ENCODE data around the gene CTTNBP2. TPM values are rescaled to one million over a fixed set of nuclear protein-coding genes. Genes with fewer than 3 reads are reported as not detected.

Gene CTTNBP2
- total and polyA plus RNA-seq, 5 donors from 2014 or later = not detected

DNA sequence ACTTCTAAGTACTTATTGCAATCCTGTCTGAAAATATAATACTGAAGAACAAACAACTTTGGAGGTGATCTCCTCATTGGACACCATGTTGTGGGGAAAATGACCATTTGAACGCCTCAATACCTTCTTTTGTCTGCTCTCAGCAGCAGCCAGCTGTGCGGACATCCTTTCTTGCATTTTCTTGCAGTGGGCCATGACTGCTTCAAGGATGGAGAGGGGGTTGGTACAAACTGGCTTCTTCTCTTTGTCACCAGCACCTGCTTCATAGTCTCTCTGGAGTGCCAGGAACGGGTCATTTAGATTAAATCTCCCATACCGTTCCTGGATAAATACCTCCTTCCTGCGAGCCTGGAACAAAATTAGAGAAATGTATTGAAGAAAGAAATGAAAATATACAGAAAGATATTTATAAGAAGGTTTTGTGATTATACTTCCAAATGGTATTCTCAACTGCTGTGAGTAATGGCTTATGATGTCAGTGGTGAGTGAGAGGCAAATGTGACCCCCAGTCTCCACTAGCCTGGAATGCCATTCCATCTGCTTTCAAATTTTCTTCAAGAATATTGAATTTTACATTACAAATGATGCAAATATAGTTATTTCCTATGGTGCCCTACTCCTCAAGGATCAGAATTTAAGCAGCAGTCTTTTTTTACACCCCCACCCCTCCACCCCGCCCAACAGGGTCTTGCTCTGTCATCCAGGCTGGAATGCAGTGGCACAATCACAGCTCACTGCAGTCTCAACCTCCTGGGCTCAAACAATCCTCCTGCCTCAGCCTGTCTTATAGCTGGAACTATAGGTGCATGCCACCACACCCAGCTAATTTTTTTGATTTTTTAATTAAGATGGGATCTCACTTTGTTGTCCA, 62.4 kb downstream of the CTTNBP2 start:
- no peak for DNase-seq
- no peaks in the 10 kb centered on the region for H3K27me3 Mint-ChIP-seq
- Histone ChIP-seq H3K27me3 (ENCODE audit: control insufficient read depth, insufficient read depth, low read length) (no peaks in the 10 kb centered on the region), H3K9me3 (ENCODE audit: control insufficient read depth in 2 of 2, low read length in 2 of 2) (no peaks in the 10 kb centered on the region), H3K36me3 (ENCODE audit: control insufficient read depth, insufficient read depth, low read length) (no peaks in the 10 kb centered on the region), H3K4me1 (ENCODE audit: control insufficient read depth, insufficient read depth, low read length, poor library complexity, severe bottlenecking) (no peaks in the 10 kb centered on the region), H3K27ac (ENCODE audit: insufficient read depth, low read length, poor library complexity, severe bottlenecking) (no peak overlapping the region), H3K4me3 (ENCODE audit: low read depth, low read length) (no peak overlapping the region)
- H3K27ac Mint-ChIP-seq = no peak overlapping the region
- H3K9me3 Mint-ChIP-seq = no peaks in the 10 kb centered on the region
- H3K4me3 Mint-ChIP-seq = no peak overlapping the region
- no peak for ATAC-seq (ENCODE audit: low read depth in 2 of 2)
- H3K4me1 Mint-ChIP-seq = no peaks in the 10 kb centered on the region
- no peaks in the 10 kb centered on the region for H3K36me3 Mint-ChIP-seq

DNA sequence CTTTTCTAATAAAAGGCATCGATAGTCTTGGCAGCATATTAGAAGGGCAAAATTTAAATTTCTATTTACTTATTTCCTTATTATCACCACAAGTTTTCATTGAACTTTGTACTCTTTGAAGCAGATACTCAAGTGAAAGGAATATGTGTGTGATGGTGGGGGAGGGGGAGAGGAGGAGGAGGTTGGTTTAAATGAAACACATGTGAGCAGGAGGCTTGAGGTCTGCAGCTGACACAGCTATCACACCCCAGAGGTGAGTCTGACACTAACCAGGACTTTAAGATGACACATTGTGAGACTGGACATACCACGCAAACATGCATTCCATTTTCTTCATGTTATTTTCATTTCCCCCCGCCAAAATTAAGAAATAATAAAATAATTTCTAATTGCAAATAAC, 63.3 kb downstream of the CTTNBP2 start:
- no peaks in the 10 kb centered on the region for H3K4me1 Mint-ChIP-seq
- no peak overlapping the region for H3K4me3 Mint-ChIP-seq
- H3K9me3 ChIP-seq (ENCODE audit: control insufficient read depth in 2 of 2, low read length in 2 of 2) = no peaks in the 10 kb centered on the region

DNA sequence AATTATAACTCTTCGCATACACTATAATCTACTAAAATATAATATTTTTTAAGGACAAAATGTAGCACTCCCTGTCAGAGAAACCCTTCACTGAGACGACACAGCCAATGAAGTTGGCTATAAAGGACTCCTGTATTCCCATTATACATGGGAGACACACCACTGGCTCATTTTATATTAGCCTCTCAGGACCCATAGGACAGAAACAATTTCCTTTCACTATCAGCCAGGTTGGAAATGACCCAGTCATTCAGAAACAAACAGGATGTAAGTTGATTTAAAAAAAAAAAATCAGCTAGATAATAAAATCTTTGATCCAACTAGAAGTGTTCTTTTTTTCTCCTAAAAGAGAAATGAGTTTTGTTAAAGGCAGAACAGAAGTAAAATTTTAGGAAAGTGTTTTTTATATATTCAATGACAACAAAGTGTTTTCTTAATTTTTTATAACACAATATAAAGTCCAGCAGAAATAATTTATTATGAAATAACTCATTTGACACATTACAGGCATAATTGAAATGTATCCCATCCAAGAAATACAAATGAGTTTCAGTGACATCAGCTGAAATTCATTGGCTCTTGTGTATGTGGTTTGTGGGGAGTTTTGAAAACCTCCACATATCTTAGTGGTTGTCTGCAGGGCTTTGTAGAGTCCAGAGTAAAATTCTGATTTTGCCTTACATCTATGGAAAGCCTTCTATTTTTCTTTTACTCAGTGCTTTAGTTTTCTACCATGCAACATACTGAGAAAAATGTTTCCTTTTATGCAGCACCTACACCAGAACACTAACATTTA, 64.1 kb downstream of the CTTNBP2 start:
- Histone ChIP-seq H3K9me3 (ENCODE audit: control insufficient read depth in 2 of 2, low read length in 2 of 2) (no peaks in the 10 kb centered on the region), H3K27me3 (ENCODE audit: control insufficient read depth, insufficient read depth, low read length) (no peaks in the 10 kb centered on the region), H3K4me1 (ENCODE audit: control insufficient read depth, insufficient read depth, low read length, poor library complexity, severe bottlenecking) (no peaks in the 10 kb centered on the region), H3K36me3 (ENCODE audit: control insufficient read depth, insufficient read depth, low read length) (no peaks in the 10 kb centered on the region), H3K27ac (ENCODE audit: insufficient read depth, low read length, poor library complexity, severe bottlenecking) (no peak overlapping the region), H3K4me3 (ENCODE audit: low read depth, low read length) (no peak overlapping the region)
- DNase-seq (no peak), ATAC-seq (ENCODE audit: low read depth in 2 of 2) (no peak)
- H3K4me3 Mint-ChIP-seq = no peak overlapping the region
- H3K9me3 Mint-ChIP-seq = no peaks in the 10 kb centered on the region
- no peaks in the 10 kb centered on the region for H3K36me3 Mint-ChIP-seq
- no peaks in the 10 kb centered on the region for H3K27me3 Mint-ChIP-seq
- H3K4me1 Mint-ChIP-seq = no peaks in the 10 kb centered on the region
- H3K27ac Mint-ChIP-seq = no peak overlapping the region

More for the DNA sequence above, 63.3 kb downstream of the CTTNBP2 start:
- ATAC-seq (ENCODE audit: low read depth in 2 of 2) (no peak), DNase-seq (no peak)
- H3K9me3 Mint-ChIP-seq = no peaks in the 10 kb centered on the region
- no peaks in the 10 kb centered on the region for H3K27me3 Mint-ChIP-seq
- H3K27me3 ChIP-seq (ENCODE audit: control insufficient read depth, insufficient read depth, low read length) = no peaks in the 10 kb centered on the region
- H3K4me1 ChIP-seq (ENCODE audit: control insufficient read depth, insufficient read depth, low read length, poor library complexity, severe bottlenecking) = no peaks in the 10 kb centered on the region
- H3K36me3 ChIP-seq (ENCODE audit: control insufficient read depth, insufficient read depth, low read length) = no peaks in the 10 kb centered on the region
- no peak overlapping the region for H3K4me3 ChIP-seq (ENCODE audit: low read depth, low read length)
- no peak overlapping the region for H3K27ac ChIP-seq (ENCODE audit: insufficient read depth, low read length, poor library complexity, severe bottlenecking)
- H3K27ac Mint-ChIP-seq = no peak overlapping the region
- H3K36me3 Mint-ChIP-seq = no peaks in the 10 kb centered on the region

DNA sequence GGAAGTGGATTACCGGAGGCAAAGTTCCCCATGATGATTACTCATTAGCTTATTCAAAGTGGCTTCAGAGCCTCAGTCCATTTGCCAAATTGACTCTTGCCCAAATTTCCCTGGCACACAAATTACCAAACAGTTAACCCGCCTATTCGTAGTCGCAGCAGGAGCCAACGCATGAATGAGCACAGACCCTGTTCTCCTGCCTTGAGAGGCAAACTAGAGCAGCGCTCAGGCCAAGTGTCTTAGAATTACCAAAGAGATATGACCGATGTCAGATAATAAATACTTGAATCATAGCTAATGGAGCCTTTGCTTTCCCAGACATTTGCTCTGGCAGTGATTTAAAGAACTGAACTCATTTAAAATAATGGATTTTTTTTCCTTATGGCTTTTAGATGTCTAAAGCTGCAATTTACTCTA, 64.9 kb downstream of the CTTNBP2 start:
- no peak overlapping the region for H3K27ac ChIP-seq (ENCODE audit: insufficient read depth, low read length, poor library complexity, severe bottlenecking)
- Mint-ChIP-seq H3K36me3 (no peaks in the 10 kb centered on the region), H3K4me1 (no peaks in the 10 kb centered on the region), H3K27me3 (no peaks in the 10 kb centered on the region), H3K9me3 (no peaks in the 10 kb centered on the region), H3K4me3 (no peak overlapping the region), H3K27ac (no peak overlapping the region)
- no peak overlapping the region for H3K4me3 ChIP-seq (ENCODE audit: low read depth, low read length)
- no peaks in the 10 kb centered on the region for H3K4me1 ChIP-seq (ENCODE audit: control insufficient read depth, insufficient read depth, low read length, poor library complexity, severe bottlenecking)
- H3K36me3 ChIP-seq (ENCODE audit: control insufficient read depth, insufficient read depth, low read length) = no peaks in the 10 kb centered on the region
- DNase-seq (no peak), ATAC-seq (ENCODE audit: low read depth in 2 of 2) (no peak)
- H3K9me3 ChIP-seq (ENCODE audit: control insufficient read depth in 2 of 2, low read length in 2 of 2) = no peaks in the 10 kb centered on the region
- no peaks in the 10 kb centered on the region for H3K27me3 ChIP-seq (ENCODE audit: control insufficient read depth, insufficient read depth, low read length)

DNA sequence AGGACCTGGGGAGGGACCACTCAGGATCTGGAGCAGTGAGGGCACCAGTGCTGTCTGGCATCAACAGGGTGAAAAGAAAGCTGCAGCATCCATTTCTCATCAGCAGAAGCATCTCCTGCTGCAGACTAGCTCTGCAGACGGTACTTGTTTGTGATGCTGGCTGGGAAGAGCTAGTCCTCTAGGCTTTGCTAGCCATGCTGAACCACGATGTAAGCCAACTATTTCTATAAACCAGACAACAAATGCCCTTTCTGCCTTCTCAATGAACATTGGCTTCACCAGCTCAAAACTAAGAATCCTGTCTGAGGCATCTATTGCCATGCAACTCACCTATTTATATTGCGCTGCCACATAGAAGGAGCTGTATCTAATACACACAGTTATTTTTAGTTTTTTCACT, 65.6 kb downstream of the CTTNBP2 start:
- no peak overlapping the region for H3K27ac Mint-ChIP-seq
- Histone ChIP-seq H3K27me3 (ENCODE audit: control insufficient read depth, insufficient read depth, low read length) (no peaks in the 10 kb centered on the region), H3K4me3 (ENCODE audit: low read depth, low read length) (no peak overlapping the region), H3K36me3 (ENCODE audit: control insufficient read depth, insufficient read depth, low read length) (no peaks in the 10 kb centered on the region), H3K9me3 (ENCODE audit: control insufficient read depth in 2 of 2, low read length in 2 of 2) (no peaks in the 10 kb centered on the region), H3K4me1 (ENCODE audit: control insufficient read depth, insufficient read depth, low read length, poor library complexity, severe bottlenecking) (no peaks in the 10 kb centered on the region), H3K27ac (ENCODE audit: insufficient read depth, low read length, poor library complexity, severe bottlenecking) (no peak overlapping the region)
- H3K4me1 Mint-ChIP-seq = no peaks in the 10 kb centered on the region
- H3K36me3 Mint-ChIP-seq = no peaks in the 10 kb centered on the region
- no peak overlapping the region for H3K4me3 Mint-ChIP-seq
- DNase-seq (no peak), ATAC-seq (ENCODE audit: low read depth in 2 of 2) (no peak)
- H3K9me3 Mint-ChIP-seq = no peaks in the 10 kb centered on the region
- no peaks in the 10 kb centered on the region for H3K27me3 Mint-ChIP-seq

DNA sequence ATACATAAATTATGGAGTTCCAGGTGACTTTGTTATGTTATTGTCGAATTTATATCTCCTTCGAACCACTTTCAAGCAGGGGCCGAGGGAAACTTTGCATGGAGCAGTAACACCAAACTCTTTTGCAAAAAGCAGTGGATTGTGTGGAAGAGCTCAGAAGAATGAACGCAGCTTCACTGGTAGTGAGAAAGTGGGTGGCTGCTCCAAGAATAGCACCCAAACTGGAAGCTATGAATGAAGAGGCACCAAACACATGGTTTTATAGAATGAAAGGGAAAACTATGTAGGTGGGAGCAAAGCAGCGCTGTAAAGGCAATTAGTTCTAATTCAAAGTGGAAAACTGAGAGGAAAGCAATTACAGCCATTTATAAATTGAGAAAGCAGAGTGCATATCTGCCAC, 67.2 kb downstream of the CTTNBP2 start:
- H3K27me3 ChIP-seq (ENCODE audit: control insufficient read depth, insufficient read depth, low read length) = no peaks in the 10 kb centered on the region
- Mint-ChIP-seq H3K27me3 (no peaks in the 10 kb centered on the region), H3K9me3 (no peaks in the 10 kb centered on the region), H3K4me1 (no peaks in the 10 kb centered on the region), H3K4me3 (no peak overlapping the region), H3K27ac (no peak overlapping the region), H3K36me3 (no peaks in the 10 kb centered on the region)
- no peak overlapping the region for H3K4me3 ChIP-seq (ENCODE audit: low read depth, low read length)
- no peaks in the 10 kb centered on the region for H3K9me3 ChIP-seq (ENCODE audit: control insufficient read depth in 2 of 2, low read length in 2 of 2)
- no peak overlapping the region for H3K27ac ChIP-seq (ENCODE audit: insufficient read depth, low read length, poor library complexity, severe bottlenecking)
- ATAC-seq (ENCODE audit: low read depth in 2 of 2) (no peak), DNase-seq (no peak)
- no peaks in the 10 kb centered on the region for H3K36me3 ChIP-seq (ENCODE audit: control insufficient read depth, insufficient read depth, low read length)
- H3K4me1 ChIP-seq (ENCODE audit: control insufficient read depth, insufficient read depth, low read length, poor library complexity, severe bottlenecking) = no peaks in the 10 kb centered on the region

DNA sequence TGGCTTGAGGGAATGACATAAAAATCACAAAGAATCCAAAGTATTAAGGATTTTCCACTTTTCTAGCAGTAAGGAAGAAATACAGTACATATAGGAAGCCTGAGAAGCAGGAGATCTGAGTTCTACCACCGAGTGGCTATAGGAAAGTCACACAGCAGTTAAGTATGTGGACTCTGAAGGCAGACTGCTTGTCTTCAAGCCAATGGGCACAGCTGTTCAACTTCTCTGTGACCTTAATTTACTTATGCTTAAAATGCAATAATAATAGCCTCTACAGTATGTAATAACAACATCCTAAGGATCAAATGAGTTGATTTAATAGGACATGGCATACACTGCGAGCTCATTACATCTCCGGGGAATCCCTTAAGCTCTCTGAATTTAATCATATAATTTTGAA, 68.0 kb downstream of the CTTNBP2 start:
- no peak for DNase-seq
- no peaks in the 10 kb centered on the region for H3K4me1 Mint-ChIP-seq
- no peak overlapping the region for H3K27ac Mint-ChIP-seq

More for the DNA sequence above, 68.0 kb downstream of the CTTNBP2 start:
- Mint-ChIP-seq H3K27me3 (no peaks in the 10 kb centered on the region), H3K9me3 (no peaks in the 10 kb centered on the region), H3K36me3 (no peaks in the 10 kb centered on the region), H3K4me3 (no peak overlapping the region)
- ATAC-seq (ENCODE audit: low read depth in 2 of 2) = no peak
- Histone ChIP-seq H3K4me3 (ENCODE audit: low read depth, low read length) (no peak overlapping the region), H3K9me3 (ENCODE audit: control insufficient read depth in 2 of 2, low read length in 2 of 2) (no peaks in the 10 kb centered on the region), H3K27me3 (ENCODE audit: control insufficient read depth, insufficient read depth, low read length) (no peaks in the 10 kb centered on the region), H3K27ac (ENCODE audit: insufficient read depth, low read length, poor library complexity, severe bottlenecking) (no peak overlapping the region), H3K36me3 (ENCODE audit: control insufficient read depth, insufficient read depth, low read length) (no peaks in the 10 kb centered on the region), H3K4me1 (ENCODE audit: control insufficient read depth, insufficient read depth, low read length, poor library complexity, severe bottlenecking) (no peaks in the 10 kb centered on the region)

Measured in CD4-positive, CD25-positive, alpha-beta regulatory T cell (primary cell).